C4-2B (cell line): ENCODE measurements around the gene JARID2.

Experiments
- CTCF ChIP-seq: fragments of 450-650 bp; conservative IDR thresholded peaks from 2 replicates; pipeline ENCODE4 v1.5.1; 2017; ENCODE audit warnings: mild to moderate bottlenecking
- ZFX ChIP-seq: fragments of 450-650 bp; IDR thresholded peaks from 2 replicates; pipeline ENCODE4 v1.6.1; 2017

- TF ChIP-seq CTCF = no peak
- no peak for TF ChIP-seq ZFX
Measured at GRCh38 chr6:15245361-15246216, at the start of gene JARID2.
